Tibial nerve (tissue), 4 donors: ENCODE data around the gene MTMR3.

Source experiments
- EP300 ChIP-seq, 2 donors: sonication (generic); formaldehyde crosslinking; IDR thresholded peaks; one replicate each; pipeline ENCODE4 v1.6.1; 2017; ENCODE audit warnings: antibody characterized with exemption in 2 of 2, mild to moderate bottlenecking in 1 of 2
- POLR2A ChIP-seq, 2 donors: fragments of 450-650 bp; IDR thresholded peaks; one replicate each; pipeline ENCODE4 v1.6.1; 2017; ENCODE audit warnings: antibody characterized with exemption in 2 of 2, mild to moderate bottlenecking in 2 of 2, moderate library complexity in 2 of 2
- TF ChIP-seq, protein P1 (sequence below), 5 experiments: fragments of 200-600 bp in 3 of 5; fragments of 450-650 bp in 2 of 5; sonication (generic) in 3 of 5; IDR thresholded peaks; one replicate each; pipeline ENCODE4 v1.5.1; 2016 to 2019; ENCODE audit warnings: antibody characterized with exemption in 5 of 5, mild to moderate bottlenecking in 3 of 5, moderate library complexity in 2 of 5

DNA sequence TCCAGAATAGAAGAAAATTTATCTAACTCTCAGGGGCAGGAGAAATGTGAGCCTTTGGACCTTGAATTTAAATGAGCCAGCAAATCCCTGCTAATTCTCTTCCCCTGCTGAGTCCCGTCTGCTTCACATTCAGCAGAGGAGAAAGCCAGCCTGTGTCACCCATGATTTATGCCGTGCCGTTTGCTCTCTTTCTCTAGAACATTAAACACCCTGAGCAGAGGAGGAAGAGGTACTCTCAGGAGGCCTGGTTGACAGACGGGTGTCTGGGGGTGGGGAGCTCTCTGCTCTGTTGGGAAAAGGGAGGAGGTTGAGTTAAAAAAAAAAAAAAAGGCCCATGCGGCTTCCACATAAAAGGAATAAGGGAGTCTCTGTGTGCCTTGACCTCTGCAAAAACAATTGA lies 11.3 kb upstream of the MTMR3 start:
- TF ChIP-seq POLR2A (IDR thresholded peaks at IDR 0.05) (no peak), EP300 (IDR thresholded peaks at IDR 0.05) (no peak)
- TF ChIP-seq, protein P1, sequence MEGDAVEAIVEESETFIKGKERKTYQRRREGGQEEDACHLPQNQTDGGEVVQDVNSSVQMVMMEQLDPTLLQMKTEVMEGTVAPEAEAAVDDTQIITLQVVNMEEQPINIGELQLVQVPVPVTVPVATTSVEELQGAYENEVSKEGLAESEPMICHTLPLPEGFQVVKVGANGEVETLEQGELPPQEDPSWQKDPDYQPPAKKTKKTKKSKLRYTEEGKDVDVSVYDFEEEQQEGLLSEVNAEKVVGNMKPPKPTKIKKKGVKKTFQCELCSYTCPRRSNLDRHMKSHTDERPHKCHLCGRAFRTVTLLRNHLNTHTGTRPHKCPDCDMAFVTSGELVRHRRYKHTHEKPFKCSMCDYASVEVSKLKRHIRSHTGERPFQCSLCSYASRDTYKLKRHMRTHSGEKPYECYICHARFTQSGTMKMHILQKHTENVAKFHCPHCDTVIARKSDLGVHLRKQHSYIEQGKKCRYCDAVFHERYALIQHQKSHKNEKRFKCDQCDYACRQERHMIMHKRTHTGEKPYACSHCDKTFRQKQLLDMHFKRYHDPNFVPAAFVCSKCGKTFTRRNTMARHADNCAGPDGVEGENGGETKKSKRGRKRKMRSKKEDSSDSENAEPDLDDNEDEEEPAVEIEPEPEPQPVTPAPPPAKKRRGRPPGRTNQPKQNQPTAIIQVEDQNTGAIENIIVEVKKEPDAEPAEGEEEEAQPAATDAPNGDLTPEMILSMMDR (IDR thresholded peaks at IDR 0.05): no peak
